Endodermal cell (in vitro differentiated cells): ENCODE results near the gene TRPV6. TPM values are rescaled to one million over a fixed set of nuclear protein-coding genes. Genes with fewer than 3 reads are reported as not detected.

Experiments used
- DNase-seq: peaks from one replicate; pipeline ENCODE4 v3.0.0-alpha.2; 2017
- H3K27ac ChIP-seq: 2 replicates; pipeline ENCODE4 v1.5.1; 2013; ENCODE audit warnings: mild to moderate bottlenecking, low read depth, low read length, moderate library complexity
- H3K27me3 ChIP-seq: 2 replicates; pipeline ENCODE4 v1.6.1; 2013; ENCODE audit warnings: mild to moderate bottlenecking, low read length, moderate library complexity; ENCODE audit not compliant: insufficient read depth, control insufficient read depth, poor library complexity, severe bottlenecking
- H3K36me3 ChIP-seq: 2 replicates; pipeline ENCODE4 v1.7.0; 2013; ENCODE audit warnings: mild to moderate bottlenecking, low read length, moderate library complexity; ENCODE audit not compliant: control insufficient read depth, insufficient read depth
- H3K4me1 ChIP-seq: one replicate; pipeline ENCODE4 v1.7.0; 2013; ENCODE audit warnings: low read length; ENCODE audit not compliant: control insufficient read depth, insufficient read depth
- H3K4me3 ChIP-seq: 2 replicates; pipeline ENCODE4 v1.5.1; 2013; ENCODE audit warnings: mild to moderate bottlenecking, low read length, moderate library complexity
- H3K9ac ChIP-seq: 2 replicates; pipeline ENCODE4 v1.6.1; 2013; ENCODE audit warnings: mild to moderate bottlenecking, low read length, moderate library complexity; ENCODE audit not compliant: poor library complexity, severe bottlenecking; ENCODE audit errors: extremely low read depth
- H3K9me3 ChIP-seq: 2 replicates; pipeline ENCODE4 v1.6.1; 2013; ENCODE audit warnings: mild to moderate bottlenecking, low read length, moderate library complexity; ENCODE audit not compliant: control insufficient read depth
- H3K27ac Mint-ChIP-seq: 2 replicates; pipeline ENCODE4 v1.8.0; 2020; ENCODE audit warnings: mixed read lengths
- H3K27me3 Mint-ChIP-seq: 2 replicates; pipeline ENCODE4 v1.8.0; 2021; ENCODE audit warnings: mild to moderate bottlenecking, mixed read lengths; ENCODE audit not compliant: insufficient read depth
- H3K36me3 Mint-ChIP-seq: 2 replicates; pipeline ENCODE4 v1.8.0; 2020; ENCODE audit warnings: low read depth, mixed read lengths
- H3K4me1 Mint-ChIP-seq: 2 replicates; pipeline ENCODE4 v1.8.0; 2020; ENCODE audit warnings: mixed read lengths
- H3K4me3 Mint-ChIP-seq: 2 replicates; pipeline ENCODE4 v1.8.0; 2020; ENCODE audit warnings: mild to moderate bottlenecking, moderate library complexity, mixed read lengths
- H3K9me3 Mint-ChIP-seq: 2 replicates; pipeline ENCODE4 v1.8.0; 2020; ENCODE audit warnings: mild to moderate bottlenecking, mixed read lengths
- WGBS, 2 experiments: methylation state at CpG; one replicate each; pipeline versions ENCODE4 v1.1.5 to v1.1.7; 2013; ENCODE audit warnings: missing lambda C conversion rate in 2 of 2, mixed read lengths in 1 of 2; ENCODE audit not compliant: insufficient coverage in 1 of 2, insufficient read length in 1 of 2; 5-methylcytosine and 5-hydroxymethylcytosine counted together
- total RNA-seq, 2 donors: library from RNA; stranded (reverse); fragmentation: NEBNext Ultra II Directional in 1 of 2; extraction: Animal tissue kit (Norgen Biotek cat#: 25700) in 1 of 2; gene quantifications; 2 replicates in 1 of 2; 3 replicates in 1 of 2; pipeline ENCODE4 v1.2.1, GENCODE V29; 2021
- TF ChIP-seq, protein P1 (sequence below): fragments of 200-600 bp; sonication (generic); conservative IDR thresholded peaks from 2 replicates; pipeline ENCODE4 v1.5.0; 2021; ENCODE audit warnings: antibody characterized with exemption, mild to moderate bottlenecking

The TRPV6 gene
- total RNA-seq, 2 donors from 2014 or later: 2.7 to 4.1 TPM

- DNase-seq: peak; percentile 24
- WGBS, 2 experiments: 91 to 95% methylated on average over 5 to 9 of the region's 9 CpGs
- Mint-ChIP-seq H3K27ac (no peak overlapping the region), H3K27me3 (peaks cover 20% of the 10 kb centered on the region), H3K36me3 (peaks cover 24% of the 10 kb centered on the region), H3K4me3 (no peak overlapping the region), H3K4me1 (no peaks in the 10 kb centered on the region), H3K9me3 (no peaks in the 10 kb centered on the region)
- no peak overlapping the region for H3K27ac ChIP-seq
- TF ChIP-seq, protein P1, sequence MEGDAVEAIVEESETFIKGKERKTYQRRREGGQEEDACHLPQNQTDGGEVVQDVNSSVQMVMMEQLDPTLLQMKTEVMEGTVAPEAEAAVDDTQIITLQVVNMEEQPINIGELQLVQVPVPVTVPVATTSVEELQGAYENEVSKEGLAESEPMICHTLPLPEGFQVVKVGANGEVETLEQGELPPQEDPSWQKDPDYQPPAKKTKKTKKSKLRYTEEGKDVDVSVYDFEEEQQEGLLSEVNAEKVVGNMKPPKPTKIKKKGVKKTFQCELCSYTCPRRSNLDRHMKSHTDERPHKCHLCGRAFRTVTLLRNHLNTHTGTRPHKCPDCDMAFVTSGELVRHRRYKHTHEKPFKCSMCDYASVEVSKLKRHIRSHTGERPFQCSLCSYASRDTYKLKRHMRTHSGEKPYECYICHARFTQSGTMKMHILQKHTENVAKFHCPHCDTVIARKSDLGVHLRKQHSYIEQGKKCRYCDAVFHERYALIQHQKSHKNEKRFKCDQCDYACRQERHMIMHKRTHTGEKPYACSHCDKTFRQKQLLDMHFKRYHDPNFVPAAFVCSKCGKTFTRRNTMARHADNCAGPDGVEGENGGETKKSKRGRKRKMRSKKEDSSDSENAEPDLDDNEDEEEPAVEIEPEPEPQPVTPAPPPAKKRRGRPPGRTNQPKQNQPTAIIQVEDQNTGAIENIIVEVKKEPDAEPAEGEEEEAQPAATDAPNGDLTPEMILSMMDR: no peak
- H3K9ac ChIP-seq: no peak overlapping the region
- no peaks in the 10 kb centered on the region for H3K4me1 ChIP-seq
- H3K4me3 ChIP-seq: no peak overlapping the region
- no peaks in the 10 kb centered on the region for H3K9me3 ChIP-seq
- H3K36me3 ChIP-seq: peaks cover 4% of the 10 kb centered on the region
- H3K27me3 ChIP-seq: no peaks in the 10 kb centered on the region
Observed at GRCh38 chr7:142876236-142876960, 9.1 kb downstream of the TRPV6 start.

DNA sequence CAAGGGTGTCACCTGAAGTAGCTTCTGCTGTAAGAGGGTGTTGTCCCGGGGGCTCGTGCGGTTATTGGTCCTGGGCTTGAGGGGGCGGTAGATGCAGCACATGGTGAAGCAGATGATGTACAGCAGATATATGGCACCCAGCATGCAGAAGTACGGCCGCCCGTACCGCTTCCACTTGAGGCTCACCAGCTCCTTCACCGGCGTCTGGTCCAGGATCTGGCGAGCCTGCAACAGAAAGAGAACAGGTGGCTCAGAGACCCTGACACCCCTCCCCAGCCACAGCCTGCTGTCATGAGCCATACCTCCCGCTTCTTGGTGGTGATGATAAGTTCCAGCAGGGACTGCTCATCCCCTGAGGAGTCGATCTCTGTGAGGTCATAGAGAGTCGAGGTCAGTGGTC lies 10.1 kb downstream of the TRPV6 start:
- peaks cover 4% of the 10 kb centered on the region for H3K36me3 ChIP-seq
- WGBS, 2 experiments: 91 to 93% methylated on average over 10 to 14 of the region's 14 CpGs
- no peaks in the 10 kb centered on the region for H3K27me3 ChIP-seq
- Mint-ChIP-seq H3K36me3 (peaks cover 32% of the 10 kb centered on the region), H3K27me3 (peaks cover 20% of the 10 kb centered on the region), H3K9me3 (no peaks in the 10 kb centered on the region), H3K4me3 (no peak overlapping the region), H3K4me1 (no peaks in the 10 kb centered on the region), H3K27ac (no peak overlapping the region)
- no peaks in the 10 kb centered on the region for H3K4me1 ChIP-seq
- DNase-seq: no peak
- TF ChIP-seq, protein P1: no peak
- H3K9ac ChIP-seq: no peak overlapping the region
- no peak overlapping the region for H3K4me3 ChIP-seq
- no peak overlapping the region for H3K27ac ChIP-seq
- no peaks in the 10 kb centered on the region for H3K9me3 ChIP-seq

GRCh38 chr7:142874837-142875236 lies 10.7 kb downstream of the TRPV6 start:
- Histone ChIP-seq H3K9ac (no peak overlapping the region), H3K27ac (no peak overlapping the region), H3K9me3 (no peaks in the 10 kb centered on the region), H3K36me3 (peaks cover 6% of the 10 kb centered on the region), H3K4me1 (no peaks in the 10 kb centered on the region), H3K27me3 (no peaks in the 10 kb centered on the region), H3K4me3 (no peak overlapping the region)
- WGBS, 2 experiments: 91 to 100% methylated on average over 1 to 6 of the region's 6 CpGs
- TF ChIP-seq, protein P1: no peak
- no peak for DNase-seq
- H3K36me3 Mint-ChIP-seq: peaks cover 38% of the 10 kb centered on the region
- peaks cover 20% of the 10 kb centered on the region for H3K27me3 Mint-ChIP-seq
- H3K27ac Mint-ChIP-seq: no peak overlapping the region
- no peaks in the 10 kb centered on the region for H3K4me1 Mint-ChIP-seq
- no peaks in the 10 kb centered on the region for H3K9me3 Mint-ChIP-seq
- no peak overlapping the region for H3K4me3 Mint-ChIP-seq
